Inflammatory macrophage treated with lipopolysaccharide for 1 hour (primary cell): ENCODE measurements around the gene PDIA5.
"Not testable (repeated sequence)": the region's sequence is repeated elsewhere in the genome, so short reads cannot be mapped to it uniquely, and the experiment has no call there.

Source experiments
- DNase-seq, 2 donors: peaks; one replicate each; pipeline ENCODE4 v3.0.0-alpha.2; 2020 to 2022

The PDIA5 gene

GRCh38 chr3:123094516-123095313 is 27.9 kb downstream of the PDIA5 start:
- no peak for DNase-seq

GRCh38 chr3:123096126-123096525 is 29.3 kb downstream of the PDIA5 start:
- no peak for DNase-seq

DNA sequence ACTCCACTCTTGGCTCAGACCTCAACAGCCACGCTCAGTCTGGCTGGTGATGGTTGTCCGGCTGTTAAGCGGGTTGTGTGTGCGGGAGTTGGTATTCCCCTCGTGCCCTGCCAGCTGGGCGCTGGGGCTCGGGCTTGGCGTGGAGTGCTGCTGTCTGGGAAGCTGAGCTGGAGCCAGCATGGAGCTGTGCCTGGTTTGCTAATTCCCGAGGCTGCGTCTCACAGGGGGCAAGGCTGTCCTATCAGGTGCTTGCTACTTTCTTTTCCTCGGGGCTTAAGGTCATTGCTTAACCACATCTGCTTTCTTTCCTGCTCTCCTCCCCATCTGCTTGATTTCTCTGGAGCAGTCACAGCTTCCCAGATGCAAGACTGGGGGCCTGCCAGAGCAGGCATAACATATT is 29.9 kb downstream of the PDIA5 start:
- no peak for DNase-seq

DNA sequence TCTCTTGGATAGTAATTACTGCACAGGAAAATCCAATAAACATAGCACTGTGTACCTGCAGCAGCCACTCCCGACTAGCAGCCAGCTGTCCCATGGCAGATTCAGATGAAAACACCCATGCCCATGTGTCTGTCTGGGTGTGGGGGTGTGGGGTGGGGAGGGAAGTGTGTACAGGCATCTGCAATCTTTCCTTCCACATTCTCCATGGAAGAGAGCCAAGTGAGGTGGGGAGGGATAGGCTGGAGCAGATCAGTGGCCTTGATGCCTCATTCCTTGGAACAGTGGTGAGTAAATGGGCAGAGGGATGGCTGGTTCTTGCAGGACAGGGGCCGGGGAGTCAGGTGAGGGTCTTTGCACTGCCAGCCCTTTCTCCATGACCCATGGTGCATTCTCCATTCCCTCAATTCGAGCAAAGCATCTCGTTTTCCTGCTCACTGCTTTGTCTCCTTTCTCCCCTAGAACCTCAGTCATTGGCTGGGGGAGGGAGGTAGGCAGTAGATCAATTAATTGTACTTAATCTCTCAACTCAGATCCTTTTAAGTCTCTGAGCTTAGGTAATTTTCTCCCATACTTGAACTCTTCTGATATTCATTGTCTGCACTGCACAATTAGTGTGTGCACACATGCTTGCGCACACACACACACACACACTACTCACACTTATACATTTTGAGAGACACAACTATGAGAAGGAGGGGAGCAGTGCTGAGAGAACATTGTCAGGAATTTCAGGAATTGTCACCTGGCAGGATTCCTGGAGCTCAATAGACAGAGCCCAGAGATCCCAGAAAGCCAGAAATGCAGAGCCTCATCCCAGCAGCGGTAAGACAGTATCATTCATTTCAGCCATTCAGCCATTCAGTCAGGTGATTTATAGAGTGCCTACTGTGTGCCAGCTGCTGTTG is 31.9 kb downstream of the PDIA5 start:
- no peak for DNase-seq

DNA sequence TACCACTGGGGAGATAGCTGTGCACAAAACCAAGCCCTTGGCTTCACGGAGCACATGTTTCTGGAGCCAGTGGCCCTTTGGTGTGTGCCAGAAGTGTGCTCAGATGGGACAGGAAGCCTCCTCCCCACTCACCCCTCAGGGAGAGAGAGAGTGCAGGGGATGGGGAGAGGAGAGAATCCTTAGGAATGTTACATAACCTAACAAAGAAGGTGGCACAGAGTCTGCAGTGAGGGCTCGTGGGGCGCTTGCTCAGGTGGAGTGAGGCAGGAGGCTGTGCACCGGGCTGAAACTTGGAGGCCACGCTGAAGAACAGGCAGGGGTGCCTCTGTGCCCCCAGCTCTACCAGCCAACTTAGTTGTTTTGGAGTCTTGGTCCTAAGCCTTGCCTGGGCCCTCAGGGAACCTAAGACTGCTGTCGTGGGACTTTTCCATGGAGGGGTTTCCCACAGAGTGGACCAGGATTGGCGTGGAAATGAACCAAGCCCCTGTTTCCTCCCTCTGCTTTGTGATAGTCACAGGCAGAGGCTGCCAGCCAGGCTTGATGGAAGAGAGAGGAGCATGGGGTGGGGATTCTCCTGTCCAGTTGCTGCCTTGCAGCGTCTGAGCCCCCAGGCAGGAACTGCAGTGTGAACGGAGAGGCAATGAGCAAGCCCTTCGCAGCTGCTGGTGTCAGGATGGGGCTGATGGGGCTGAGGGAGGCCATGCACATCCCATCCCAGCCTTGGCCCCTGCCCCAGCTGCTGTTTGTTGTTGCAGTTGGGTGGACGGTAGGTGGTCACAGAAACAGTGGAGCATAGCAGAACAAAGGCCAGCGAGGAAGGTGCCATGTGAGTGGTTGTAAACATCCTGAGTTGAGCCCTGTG is 32.7 kb downstream of the PDIA5 start:
- no peak for DNase-seq

DNA sequence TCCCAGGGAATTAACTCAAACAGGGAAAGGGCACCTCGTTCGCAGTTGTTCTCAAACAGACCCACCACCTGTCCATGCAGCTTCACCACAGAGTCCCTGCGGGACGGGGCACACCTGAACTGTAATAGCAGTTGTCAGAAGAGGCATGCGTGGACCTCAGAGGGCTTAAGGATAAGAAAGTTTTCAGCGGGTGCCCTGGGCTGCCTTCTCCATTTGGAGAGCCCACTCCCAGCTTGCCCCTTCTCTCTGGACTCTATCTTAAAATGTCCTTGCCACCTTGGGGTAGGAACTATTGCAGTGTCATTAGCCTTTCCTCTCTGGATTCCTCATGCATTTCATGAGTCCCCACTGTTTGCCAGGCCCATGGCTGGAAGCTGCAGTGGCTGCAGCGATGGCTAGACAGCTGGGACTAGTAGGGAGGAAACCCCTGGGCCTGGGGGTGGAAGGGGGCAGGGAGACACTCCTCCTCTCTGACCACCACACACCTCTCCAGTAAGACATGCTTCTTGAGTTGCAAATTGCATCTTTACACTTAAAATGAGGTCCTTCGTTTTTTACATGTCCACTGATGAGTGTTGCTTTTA is 33.5 kb downstream of the PDIA5 start:
- DNase-seq = no peak

- DNase-seq = no peak
Measured at GRCh38 chr3:123102249-123102648, 35.4 kb downstream of the PDIA5 start.

- no peak for DNase-seq
Measured at GRCh38 chr3:123102826-123103225, 36.0 kb downstream of the PDIA5 start.

- no peak for DNase-seq
Measured at GRCh38 chr3:123104550-123104949, 37.7 kb downstream of the PDIA5 start.

DNA sequence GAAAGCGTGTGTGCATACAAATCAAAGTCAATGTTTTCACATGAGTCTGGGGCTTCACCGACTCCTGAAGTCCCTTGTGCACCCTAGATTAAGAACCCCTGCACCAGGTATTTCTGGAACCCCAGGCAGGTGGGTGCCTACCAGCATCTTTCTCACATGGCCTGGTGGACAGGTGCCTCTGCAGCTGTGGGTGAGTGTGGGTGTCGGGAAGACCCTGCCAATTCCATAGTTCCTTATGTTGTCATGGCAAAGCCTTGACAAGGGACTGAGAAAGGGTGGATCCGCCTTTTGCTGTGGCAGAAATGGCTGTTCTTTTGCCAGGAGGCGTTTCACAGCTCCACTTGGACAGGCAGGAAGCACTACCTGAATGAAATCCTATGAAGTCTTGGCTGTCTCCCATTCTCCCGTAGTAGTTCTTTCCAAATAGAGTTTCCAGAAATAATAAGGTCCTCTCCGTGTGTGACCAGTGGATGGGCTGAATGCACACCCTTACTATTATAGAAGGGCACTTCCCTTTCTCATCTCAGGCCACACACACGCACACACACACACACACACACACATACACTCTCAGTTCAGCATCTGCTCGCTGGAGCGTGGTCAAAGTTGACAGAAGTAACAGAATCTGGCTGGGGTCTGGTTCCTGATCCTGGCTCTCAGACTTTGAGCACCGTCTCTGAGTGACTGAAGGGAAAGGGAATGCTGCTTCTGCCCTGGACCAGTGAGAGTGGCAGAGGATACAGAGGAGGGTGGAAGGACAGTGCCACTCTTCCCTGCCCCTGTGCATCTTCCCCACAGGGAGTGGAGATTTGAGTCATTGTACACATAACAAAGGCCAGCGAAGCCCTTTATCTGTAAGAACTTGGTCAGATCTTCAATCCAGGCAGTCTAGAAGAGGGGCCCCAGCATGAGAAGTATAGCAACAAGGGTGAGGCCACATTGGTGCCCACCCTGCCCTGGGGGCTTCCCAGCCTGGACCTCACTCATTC is 38.7 kb downstream of the PDIA5 start:
- no peak for DNase-seq

DNA sequence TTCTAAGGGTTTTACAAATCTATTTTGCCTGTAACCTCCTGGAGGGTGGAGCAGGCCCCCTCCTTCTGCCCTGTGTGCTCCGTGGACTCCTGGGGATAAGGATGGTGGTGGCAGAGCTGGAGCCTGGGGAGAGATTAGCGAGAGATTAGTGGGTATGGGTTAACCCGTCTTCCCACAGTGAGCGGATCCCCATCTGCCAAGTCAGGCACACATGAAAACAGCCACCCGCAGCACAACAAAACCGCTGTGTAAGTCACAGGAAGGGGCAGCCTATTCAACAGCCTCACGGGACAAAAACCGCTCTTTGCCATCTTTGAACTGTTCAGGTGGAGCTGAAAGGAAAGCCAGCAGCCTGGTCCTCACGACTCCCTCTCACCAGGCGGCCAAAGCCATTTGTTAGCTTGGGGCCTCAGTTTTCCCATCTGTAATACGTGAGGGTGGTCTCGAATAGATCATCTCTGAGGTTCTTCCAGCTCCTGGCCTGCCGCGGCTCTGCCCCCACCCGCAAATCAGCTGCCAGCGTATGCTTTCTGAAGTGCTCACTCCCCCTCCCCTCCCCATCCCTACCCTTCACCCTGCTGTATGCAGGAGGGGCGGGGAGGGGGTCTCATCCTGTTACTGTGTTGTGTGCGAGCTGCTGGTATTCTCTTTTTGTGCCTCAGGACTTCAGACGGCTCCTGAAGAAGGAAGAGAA is 43.6 kb downstream of the PDIA5 start:
- no peak for DNase-seq

GRCh38 chr3:123110976-123111615 is 44.3 kb downstream of the PDIA5 start:
- no peak for DNase-seq

- DNase-seq = no peak
Measured at GRCh38 chr3:123111640-123112039, 44.8 kb downstream of the PDIA5 start.

DNA sequence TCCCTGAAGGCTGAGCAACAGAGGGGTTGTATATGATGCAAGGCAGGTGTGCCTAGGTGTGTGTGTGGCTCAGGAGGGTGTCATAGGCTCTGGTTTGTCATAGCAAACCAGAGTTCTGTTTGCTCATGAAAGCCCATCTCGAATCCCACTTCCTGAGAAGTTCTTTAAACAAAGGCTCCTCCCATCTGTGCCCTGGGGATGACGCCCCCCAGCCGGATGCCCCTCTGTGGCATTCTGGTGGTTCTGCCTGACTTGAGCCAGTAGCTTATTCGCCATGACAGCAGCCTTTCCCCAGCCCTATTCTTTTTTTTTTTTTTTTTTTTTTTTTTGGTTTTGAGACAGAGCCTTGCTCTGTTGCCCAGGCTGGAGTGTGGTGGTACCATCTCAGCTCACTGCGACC is 45.4 kb downstream of the PDIA5 start:
- no peak for DNase-seq

DNA sequence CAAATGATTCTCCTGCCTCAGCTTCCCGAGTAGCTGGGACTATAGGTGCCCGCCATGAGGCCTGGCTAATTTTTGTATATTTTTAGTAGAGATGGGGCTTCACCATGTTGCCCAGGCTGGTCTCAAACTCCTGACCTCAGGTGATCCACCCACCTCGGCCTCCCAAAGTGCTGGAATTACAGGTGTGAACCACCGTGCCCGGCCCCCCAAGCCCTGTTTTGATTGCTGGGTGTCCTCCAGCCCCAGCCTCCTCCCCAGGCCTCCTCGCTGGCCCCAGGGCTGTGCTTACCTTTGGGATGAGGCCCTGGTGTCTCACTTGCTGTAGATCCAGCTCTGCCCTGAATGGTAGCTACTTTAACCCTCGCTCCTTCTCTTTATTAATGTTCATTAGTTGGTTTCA is 45.8 kb downstream of the PDIA5 start:
- not testable (repeated sequence) for DNase-seq

DNA sequence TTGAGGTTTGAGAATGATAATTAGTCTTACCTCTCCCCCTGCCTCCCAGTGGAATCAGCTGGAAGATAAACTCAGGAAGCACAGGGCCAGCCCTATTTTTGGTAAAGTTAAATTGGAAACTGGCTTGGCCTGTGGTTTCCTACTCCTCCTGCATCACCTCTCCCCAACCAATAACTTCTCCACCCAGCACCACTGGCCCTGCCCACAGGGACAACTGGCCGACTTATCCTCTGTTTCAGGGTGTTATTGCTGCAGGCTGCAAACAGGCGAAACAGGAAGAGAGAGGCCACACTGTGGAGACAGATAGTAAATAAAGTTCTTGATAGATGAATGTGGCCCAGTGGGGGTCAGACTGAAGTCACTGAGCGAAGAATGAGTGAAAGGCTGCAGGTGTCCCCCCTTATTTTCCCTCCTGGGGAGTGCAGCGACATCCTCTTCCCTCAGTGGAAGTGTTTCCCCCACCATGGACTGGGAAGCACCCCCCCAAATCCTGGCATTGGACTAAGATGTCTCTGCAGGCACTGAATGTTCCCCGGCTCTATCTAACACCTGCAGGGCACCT is 47.1 kb downstream of the PDIA5 start:
- DNase-seq = peak in 1 of 2 donors; percentile 9

GRCh38 chr3:123116116-123116515 is 49.3 kb downstream of the PDIA5 start:
- DNase-seq = no peak

DNA sequence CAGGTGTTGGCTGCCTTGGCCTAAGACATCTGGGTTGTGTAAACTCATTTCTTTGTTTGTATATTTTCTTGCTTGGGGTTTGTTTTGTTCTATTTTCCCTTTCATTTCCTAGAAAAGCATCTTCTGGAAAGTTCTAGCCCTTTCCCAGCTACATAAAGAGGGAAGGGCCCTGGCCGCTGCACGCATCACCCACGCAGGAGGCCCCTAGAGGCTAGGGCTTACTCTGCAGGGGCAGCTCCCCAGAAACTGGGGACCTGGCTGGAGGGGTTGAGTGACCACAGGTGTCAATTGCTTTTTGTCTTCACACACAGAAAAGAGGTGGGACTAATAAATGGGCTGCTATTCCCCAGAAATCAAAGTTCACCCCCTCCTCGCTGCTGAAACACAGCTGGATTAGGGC is 52.6 kb downstream of the PDIA5 start:
- DNase-seq = no peak

DNA sequence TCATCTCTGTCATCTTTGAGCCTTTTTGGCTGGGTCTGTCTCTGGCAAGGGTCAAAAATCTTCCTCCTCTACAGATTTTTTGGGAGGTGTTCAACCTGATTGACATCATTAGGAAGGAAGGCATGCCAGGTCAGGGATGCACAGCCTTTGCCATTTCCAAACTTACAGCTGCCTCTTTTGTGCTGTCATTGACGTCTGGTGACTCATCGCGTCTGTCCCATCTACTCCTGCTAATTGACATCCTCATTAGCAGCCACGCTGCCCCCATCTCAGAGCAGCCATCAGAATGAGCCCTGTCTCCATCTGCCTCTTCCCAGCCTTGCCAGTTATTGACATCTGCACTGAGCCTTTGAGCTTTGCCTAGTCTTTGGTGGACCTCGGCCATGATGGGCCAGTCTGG is 53.0 kb downstream of the PDIA5 start:
- no peak for DNase-seq

- DNase-seq = no peak
Measured at GRCh38 chr3:123120573-123120972, 53.7 kb downstream of the PDIA5 start.
